ENCODE results near the gene GCGR. TPM values are rescaled to one million over a fixed set of nuclear protein-coding genes. Genes with fewer than 3 reads are reported as not detected.

Gene GCGR
- total RNA-seq, 4 donors from 2014 or later: not detected

GRCh38 chr17:81808778-81809555 is 5.0 kb downstream of the GCGR start:
- no peak for DNase-seq (ENCODE audit: low spot score)
- TF ChIP-seq CTCF (IDR thresholded peaks at IDR 0.05): no peak
- no peak for ATAC-seq (ENCODE audit: low FRiP score)

GRCh38 chr17:81809556-81809998 is 5.6 kb downstream of the GCGR start:
- no peak for DNase-seq (ENCODE audit: low spot score)
- ATAC-seq (ENCODE audit: low FRiP score): no peak
- no peak for TF ChIP-seq CTCF (IDR thresholded peaks at IDR 0.05)

GRCh38 chr17:81810476-81810875 is 6.5 kb downstream of the GCGR start:
- DNase-seq (ENCODE audit: low spot score) (no peak), ATAC-seq (ENCODE audit: low FRiP score) (no peak)
- no peak for TF ChIP-seq CTCF (IDR thresholded peaks at IDR 0.05)

GRCh38 chr17:81810892-81811704 is 7.1 kb downstream of the GCGR start:
- DNase-seq (ENCODE audit: low spot score): no peak
- no peak for TF ChIP-seq CTCF (IDR thresholded peaks at IDR 0.05)
- no peak for ATAC-seq (ENCODE audit: low FRiP score)

- TF ChIP-seq CTCF (IDR thresholded peaks at IDR 0.05): no peak
- ATAC-seq (ENCODE audit: low FRiP score) (no peak), DNase-seq (ENCODE audit: low spot score) (no peak)
Measured at GRCh38 chr17:81811705-81812570, 8.0 kb downstream of the GCGR start.

- no peak for TF ChIP-seq CTCF (IDR thresholded peaks at IDR 0.05)
- ATAC-seq (ENCODE audit: low FRiP score) (no peak), DNase-seq (ENCODE audit: low spot score) (no peak)
Measured at GRCh38 chr17:81812571-81813370, 8.8 kb downstream of the GCGR start.
